Mesendoderm (in vitro differentiated cells): Measurements from ENCODE around the gene SLC35F4.

Source experiments
- DNase-seq: peaks from one replicate; pipeline ENCODE4 v3.0.0; 2013
- H2AK5ac ChIP-seq: 2 replicates; pipeline ENCODE4 v1.6.1; 2013; ENCODE audit warnings: low read length, inconsistent platforms
- H2BK120ac ChIP-seq: 2 replicates; pipeline ENCODE4 v1.6.1; 2013; ENCODE audit warnings: low read depth, mild to moderate bottlenecking, low read length, moderate library complexity, mixed read lengths
- H2BK15ac ChIP-seq: replicated peaks from 2 replicates; pipeline ENCODE4 v1.6.1; 2013; ENCODE audit warnings: low read depth, mild to moderate bottlenecking, moderate library complexity
- H2BK5ac ChIP-seq: 2 replicates; pipeline ENCODE4 v1.6.1; 2013; ENCODE audit warnings: low read length, inconsistent platforms
- H3K18ac ChIP-seq: 2 replicates; pipeline ENCODE4 v1.6.1; 2013; ENCODE audit warnings: mild to moderate bottlenecking, low read length, mixed read lengths
- H3K23ac ChIP-seq: one replicate; pipeline ENCODE4 v1.6.1; 2013; ENCODE audit warnings: low read length
- H3K27ac ChIP-seq: 2 replicates; pipeline ENCODE4 v1.5.1; 2013; ENCODE audit warnings: low read depth, mild to moderate bottlenecking, inconsistent platforms, low read length, moderate library complexity
- H3K27me3 ChIP-seq: 2 replicates; pipeline ENCODE4 v1.6.1; 2013; ENCODE audit warnings: low read length, control low read depth, mild to moderate bottlenecking, inconsistent platforms; ENCODE audit not compliant: insufficient read depth, poor library complexity
- H3K36me3 ChIP-seq: 2 replicates; pipeline ENCODE4 v1.6.1; 2013; ENCODE audit warnings: low read length, inconsistent platforms; ENCODE audit not compliant: control insufficient read depth, insufficient read depth
- H3K4ac ChIP-seq: one replicate; pipeline ENCODE4 v1.6.1; 2013; ENCODE audit warnings: low read depth, mild to moderate bottlenecking, low read length, moderate library complexity
- H3K4me1 ChIP-seq: 2 replicates; pipeline ENCODE4 v1.6.1; 2013; ENCODE audit warnings: low read depth, low read length, inconsistent platforms; ENCODE audit not compliant: control insufficient read depth
- H3K4me2 ChIP-seq: 2 replicates; pipeline ENCODE4 v1.6.1; 2013; ENCODE audit warnings: low read length
- H3K4me3 ChIP-seq: 2 replicates; pipeline ENCODE4 v1.5.1; 2013; ENCODE audit warnings: mild to moderate bottlenecking, low read length
- H3K56ac ChIP-seq: one replicate; pipeline ENCODE4 v1.6.1; 2013; ENCODE audit warnings: low read length
- H3K79me1 ChIP-seq: 2 replicates; pipeline ENCODE4 v1.6.1; 2013; ENCODE audit warnings: low read length, inconsistent platforms
- H3K79me2 ChIP-seq: 2 replicates; pipeline ENCODE4 v1.6.1; 2013; ENCODE audit warnings: mild to moderate bottlenecking, low read length; ENCODE audit not compliant: control insufficient read depth, insufficient read depth
- H3K9ac ChIP-seq: 2 replicates; pipeline ENCODE4 v1.6.1; 2013; ENCODE audit warnings: low read length, inconsistent platforms
- H4K5ac ChIP-seq: one replicate; pipeline ENCODE4 v1.6.1; 2013; ENCODE audit warnings: low read length
- H4K8ac ChIP-seq: one replicate; pipeline ENCODE4 v1.6.1; 2013; ENCODE audit warnings: low read depth, mild to moderate bottlenecking, control low read depth, low read length, moderate library complexity
- WGBS: extraction: QIAGEN DNeasy Blood & Tissue Kit; methylation state at CpG from one replicate; pipeline ENCODE4 v1.1.7; 2013; ENCODE audit warnings: low lambda C conversion rate, missing lambda C conversion rate; ENCODE audit not compliant: insufficient coverage; ENCODE audit errors: extremely low coverage; 5-methylcytosine and 5-hydroxymethylcytosine counted together

SLC35F4 gene

DNA sequence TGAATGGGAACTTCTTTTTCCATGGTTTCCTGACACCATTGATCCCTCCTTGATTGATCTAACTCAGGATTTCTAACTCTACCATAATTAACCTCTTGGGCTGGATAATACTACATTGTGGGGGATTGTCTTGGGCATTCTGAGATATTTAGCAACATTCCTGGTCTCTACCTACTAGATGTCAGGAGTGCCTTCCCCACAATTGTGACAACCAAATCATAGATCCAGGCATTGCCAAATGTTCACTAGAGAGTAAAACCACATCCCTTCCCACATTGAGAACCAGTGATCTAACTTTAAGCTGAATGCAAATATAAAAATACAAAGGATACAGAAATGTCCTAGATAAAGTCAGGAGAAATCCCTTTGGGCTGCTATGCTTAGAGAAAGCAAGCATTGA lies 335.3 kb downstream of the SLC35F4 start:
- H3K4me2 ChIP-seq, result no peak overlapping the region
- no peak for DNase-seq
- no peak overlapping the region for H2BK120ac ChIP-seq
- H2AK5ac ChIP-seq, result no peak overlapping the region
- H3K56ac ChIP-seq, result no peak overlapping the region
- no peak overlapping the region for H3K18ac ChIP-seq
- H3K23ac ChIP-seq, result no peak overlapping the region
- H3K79me2 ChIP-seq, result no peaks in the 10 kb centered on the region
- no peak overlapping the region for H4K8ac ChIP-seq
- no peaks in the 10 kb centered on the region for H3K27me3 ChIP-seq
- no peak overlapping the region for H3K4me3 ChIP-seq
- no peak overlapping the region for H3K27ac ChIP-seq
- H3K4me1 ChIP-seq, result no peaks in the 10 kb centered on the region
- no peaks in the 10 kb centered on the region for H3K79me1 ChIP-seq
- H3K4ac ChIP-seq, result no peak overlapping the region
- H3K9ac ChIP-seq, result no peak overlapping the region
- no peak overlapping the region for H2BK15ac ChIP-seq
- H2BK5ac ChIP-seq, result no peak overlapping the region
- no peaks in the 10 kb centered on the region for H3K36me3 ChIP-seq
- no peak overlapping the region for H4K5ac ChIP-seq

DNA sequence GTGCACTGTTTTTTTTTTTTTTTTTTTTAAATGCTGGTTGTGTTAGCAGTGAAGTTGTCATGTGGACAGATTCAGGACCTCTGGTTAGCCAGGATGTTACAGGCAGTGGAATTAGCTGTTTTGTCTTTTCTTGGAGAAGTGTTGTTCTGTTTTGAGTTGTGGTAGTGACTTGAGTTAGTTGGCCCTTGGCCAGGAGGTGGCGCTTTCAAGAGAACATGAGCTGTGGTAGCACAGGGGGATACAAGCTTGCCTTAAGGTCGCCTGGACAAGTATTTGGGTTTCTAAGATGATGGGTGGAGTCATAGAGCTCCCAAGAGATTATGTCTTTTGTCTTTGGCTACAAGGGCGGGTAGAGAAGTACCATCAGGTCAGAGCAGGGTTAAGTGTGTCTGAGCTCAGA lies 338.9 kb downstream of the SLC35F4 start:
- H3K23ac ChIP-seq, result no peak overlapping the region
- no peak overlapping the region for H3K9ac ChIP-seq
- H2BK5ac ChIP-seq, result no peak overlapping the region
- no peak overlapping the region for H3K4me2 ChIP-seq
- no peak overlapping the region for H3K4ac ChIP-seq
- DNase-seq, result peak; percentile 69
- no peak overlapping the region for H2BK120ac ChIP-seq
- H2BK15ac ChIP-seq, result no peak overlapping the region
- no peak overlapping the region for H3K4me3 ChIP-seq
- H3K27ac ChIP-seq, result no peak overlapping the region
- H3K79me1 ChIP-seq, result no peaks in the 10 kb centered on the region
- no peak overlapping the region for H4K5ac ChIP-seq
- no peak overlapping the region for H4K8ac ChIP-seq
- H2AK5ac ChIP-seq, result no peak overlapping the region
- H3K79me2 ChIP-seq, result no peaks in the 10 kb centered on the region
- WGBS, result no CpG with 5 or more reads among the region's 3 CpGs
- no peak overlapping the region for H3K56ac ChIP-seq
- no peaks in the 10 kb centered on the region for H3K4me1 ChIP-seq
- no peaks in the 10 kb centered on the region for H3K36me3 ChIP-seq
- H3K18ac ChIP-seq, result no peak overlapping the region
- H3K27me3 ChIP-seq, result no peaks in the 10 kb centered on the region

DNA sequence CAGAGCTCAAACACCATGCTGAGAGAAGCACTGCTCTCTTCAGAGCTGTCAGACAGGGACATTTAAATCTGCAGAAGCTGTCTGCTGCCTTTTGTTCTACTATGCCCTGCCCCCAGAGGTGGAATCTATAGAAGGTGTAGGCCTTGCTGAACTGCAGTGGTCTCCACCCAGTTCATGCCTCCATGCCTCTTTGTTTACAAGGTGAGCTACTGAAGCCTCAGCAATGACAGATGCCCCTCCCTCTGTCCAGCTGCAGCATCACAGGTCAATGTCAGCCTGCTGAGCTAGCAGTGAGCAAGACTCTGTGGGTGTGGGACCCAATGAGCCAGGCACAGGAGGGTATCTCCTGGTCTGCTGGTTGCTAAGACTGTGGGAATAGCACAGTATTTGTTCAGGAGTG lies 346.8 kb downstream of the SLC35F4 start:
- no peak overlapping the region for H3K23ac ChIP-seq
- no peak overlapping the region for H2BK5ac ChIP-seq
- peak; percentile 13 for DNase-seq
- H3K27me3 ChIP-seq, result no peaks in the 10 kb centered on the region
- H3K18ac ChIP-seq, result no peak overlapping the region
- no peak overlapping the region for H3K9ac ChIP-seq
- H3K56ac ChIP-seq, result no peak overlapping the region
- H3K4me2 ChIP-seq, result no peak overlapping the region
- no peak overlapping the region for H3K4me3 ChIP-seq
- H3K27ac ChIP-seq, result no peak overlapping the region
- H2AK5ac ChIP-seq, result no peak overlapping the region
- no peaks in the 10 kb centered on the region for H3K79me2 ChIP-seq
- no peak overlapping the region for H3K4ac ChIP-seq
- no peak overlapping the region for H4K5ac ChIP-seq
- H3K79me1 ChIP-seq, result no peaks in the 10 kb centered on the region
- no peak overlapping the region for H4K8ac ChIP-seq
- no peak overlapping the region for H2BK120ac ChIP-seq
- H3K4me1 ChIP-seq, result no peaks in the 10 kb centered on the region
- no peak overlapping the region for H2BK15ac ChIP-seq
- no peaks in the 10 kb centered on the region for H3K36me3 ChIP-seq
